PC-3 (cell line): ENCODE data around the gene SCN10A. TPM values are rescaled to one million over a fixed set of nuclear protein-coding genes. Genes with fewer than 3 reads are reported as not detected.

ENCODE experiments used
- ATAC-seq: fragments of 200-7000 bp; cut with Tn5 transposase; 2 replicates; pipeline ENCODE4 v1.9.1; 2020; ENCODE audit warnings: mild to moderate bottlenecking, moderate library complexity
- BruUV-seq: library from RNA; stranded (reverse); fragments of 400-500 nt; replicated peaks from 2 replicates; lab custom pipeline; 2021; lab: Mats Ljungman, UMichigan
- CTCF ChIA-PET: fragments of 300-600 bp; sonication (Branson Sonifier 250); formaldehyde crosslinking; loops from one replicate; lab custom pipeline; 2022; ENCODE audit warnings: antibody characterized with exemption; lab: Charles Lee
- POLR2A ChIA-PET: fragments of 300-600 bp; sonication (Branson Sonifier 250); formaldehyde crosslinking; loops from one replicate; lab custom pipeline; 2022; ENCODE audit warnings: antibody characterized with exemption; ENCODE audit not compliant: unreplicated experiment; lab: Charles Lee
- DNase-seq: peaks from one replicate; pipeline ENCODE4 v3.0.0-alpha.2; 2015
- H2AFZ ChIP-seq: fragments of 300-600 bp; sonication (generic); 2 replicates; pipeline ENCODE4 v1.6.0; 2016; ENCODE audit warnings: antibody characterized with exemption, low read length
- H3F3A ChIP-seq: fragments of 300-600 bp; sonication (generic); one replicate; pipeline ENCODE4 v1.6.0; 2017; ENCODE audit warnings: antibody characterized with exemption, low read length, control low read depth, mild to moderate bottlenecking; ENCODE audit not compliant: unreplicated experiment
- H3K27ac ChIP-seq: fragments of 300-600 bp; sonication (generic); 2 replicates; pipeline ENCODE4 v1.5.1; 2016; ENCODE audit warnings: mild to moderate bottlenecking, low read length
- H3K27me3 ChIP-seq: fragments of 300-600 bp; sonication (generic); 2 replicates; pipeline ENCODE4 v1.6.1; 2016; ENCODE audit warnings: low read length, mixed read lengths
- H3K36me3 ChIP-seq: fragments of 300-600 bp; sonication (generic); 2 replicates; pipeline ENCODE4 v1.6.1; 2016; ENCODE audit warnings: low read depth, mixed run types, low read length, mixed read lengths
- H3K4me1 ChIP-seq: fragments of 300-600 bp; sonication (generic); 2 replicates; pipeline ENCODE4 v1.5.1; 2016; ENCODE audit warnings: low read length; ENCODE audit not compliant: insufficient read depth
- H3K4me2 ChIP-seq: fragments of 300-600 bp; sonication (generic); 2 replicates; pipeline ENCODE4 v1.6.0; 2016; ENCODE audit warnings: low read length
- H3K4me3 ChIP-seq: fragments of 300-600 bp; sonication (generic); 2 replicates; pipeline ENCODE4 v1.5.1; 2016; ENCODE audit warnings: mild to moderate bottlenecking, low read length, mixed read lengths
- H3K79me2 ChIP-seq: fragments of 300-600 bp; sonication (generic); 2 replicates; pipeline ENCODE4 v1.6.1; 2017; ENCODE audit warnings: low read length, mixed read lengths
- H3K9ac ChIP-seq: fragments of 300-600 bp; sonication (generic); 2 replicates; pipeline ENCODE4 v1.6.0; 2016; ENCODE audit warnings: mild to moderate bottlenecking, low read length
- H3K9me2 ChIP-seq: fragments of 300-600 bp; sonication (generic); replicated peaks from 2 replicates; pipeline ENCODE4 v1.6.1; 2016; ENCODE audit warnings: mixed run types, low read length, mixed read lengths
- H3K9me3 ChIP-seq: fragments of 300-600 bp; sonication (generic); 2 replicates; pipeline ENCODE4 v1.6.1; 2016; ENCODE audit warnings: low read length, mixed read lengths
- H4K20me1 ChIP-seq: fragments of 300-600 bp; sonication (generic); 2 replicates; pipeline ENCODE4 v1.6.1; 2016; ENCODE audit warnings: low read length, mixed read lengths
- EZH2 ChIP-seq: fragments of 300-600 bp; sonication (generic); IDR thresholded peaks from one replicate; pipeline ENCODE4 v1.6.1; 2017; ENCODE audit warnings: antibody characterized with exemption, mild to moderate bottlenecking, low read length; ENCODE audit not compliant: unreplicated experiment
- EZH2phosphoT487 ChIP-seq: fragments of 300-600 bp; sonication (generic); IDR thresholded peaks from 2 replicates; pipeline ENCODE4 v1.6.1; 2018; ENCODE audit warnings: mild to moderate bottlenecking, antibody characterized with exemption, low read length, borderline replicate concordance
- intact Hi-C: fragments of 100-400 bp; cut with micrococcal nuclease; formaldehyde crosslinking; loops from 2 replicates; pipeline ENCODE4 v1.9.0; 2023
- total RNA-seq: library from RNA; depleted of rRNA; stranded (reverse); fragments of >200 nt; gene quantifications from 2 replicates; pipeline ENCODE4 v1.2.3, GENCODE V29; 2014
- TF ChIP-seq, protein P1 (sequence below): fragments of 300-600 bp; sonication (generic); conservative IDR thresholded peaks from 2 replicates; pipeline ENCODE4 v1.5.1; 2017; ENCODE audit warnings: antibody characterized with exemption, low read depth, mild to moderate bottlenecking, low read length

Gene SCN10A
- total RNA-seq, 1 experiment from 2014 or later: not detected

- Histone ChIP-seq H2AFZ (no peak overlapping the region), H3K4me3 (no peak overlapping the region), H3K79me2 (no peaks in the 10 kb centered on the region), H3F3A (no peaks in the 10 kb centered on the region), H3K27ac (no peak overlapping the region), H3K9ac (no peak overlapping the region), H4K20me1 (no peaks in the 10 kb centered on the region), H3K9me3 (no peaks in the 10 kb centered on the region), H3K36me3 (no peaks in the 10 kb centered on the region), H3K9me2 (no peaks in the 10 kb centered on the region), H3K27me3 (peaks cover 46% of the 10 kb centered on the region), H3K4me1 (peaks cover 3% of the 10 kb centered on the region; the same call in 1 of the 2 replicates), H3K4me2 (no peak overlapping the region)
- ChIA-PET POLR2A (no interaction called here), CTCF (no interaction called here)
- ATAC-seq: no peak
- no peak for TF ChIP-seq EZH2phosphoT487
- TF ChIP-seq, protein P1, sequence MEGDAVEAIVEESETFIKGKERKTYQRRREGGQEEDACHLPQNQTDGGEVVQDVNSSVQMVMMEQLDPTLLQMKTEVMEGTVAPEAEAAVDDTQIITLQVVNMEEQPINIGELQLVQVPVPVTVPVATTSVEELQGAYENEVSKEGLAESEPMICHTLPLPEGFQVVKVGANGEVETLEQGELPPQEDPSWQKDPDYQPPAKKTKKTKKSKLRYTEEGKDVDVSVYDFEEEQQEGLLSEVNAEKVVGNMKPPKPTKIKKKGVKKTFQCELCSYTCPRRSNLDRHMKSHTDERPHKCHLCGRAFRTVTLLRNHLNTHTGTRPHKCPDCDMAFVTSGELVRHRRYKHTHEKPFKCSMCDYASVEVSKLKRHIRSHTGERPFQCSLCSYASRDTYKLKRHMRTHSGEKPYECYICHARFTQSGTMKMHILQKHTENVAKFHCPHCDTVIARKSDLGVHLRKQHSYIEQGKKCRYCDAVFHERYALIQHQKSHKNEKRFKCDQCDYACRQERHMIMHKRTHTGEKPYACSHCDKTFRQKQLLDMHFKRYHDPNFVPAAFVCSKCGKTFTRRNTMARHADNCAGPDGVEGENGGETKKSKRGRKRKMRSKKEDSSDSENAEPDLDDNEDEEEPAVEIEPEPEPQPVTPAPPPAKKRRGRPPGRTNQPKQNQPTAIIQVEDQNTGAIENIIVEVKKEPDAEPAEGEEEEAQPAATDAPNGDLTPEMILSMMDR: no peak
- no peak for TF ChIP-seq EZH2
- BruUV-seq: no TSS peak
- DNase-seq: no peak
- intact Hi-C loops: loop anchor here (5.0 kb wide), 1 partner anchor 349 kb away; no protein-coding TSS in a partner anchor
Measured at GRCh38 chr3:38652934-38653333, 163.1 kb downstream of the SCN10A start.

- Histone ChIP-seq H2AFZ (no peak overlapping the region), H3K9ac (no peak overlapping the region), H3K4me3 (no peak overlapping the region), H3F3A (no peaks in the 10 kb centered on the region), H3K27me3 (peaks cover 42% of the 10 kb centered on the region; the same call in 1 of the 2 replicates), H3K36me3 (no peaks in the 10 kb centered on the region), H3K27ac (no peak overlapping the region), H3K9me3 (no peaks in the 10 kb centered on the region), H3K79me2 (no peaks in the 10 kb centered on the region), H4K20me1 (no peaks in the 10 kb centered on the region), H3K4me2 (no peak overlapping the region), H3K9me2 (no peaks in the 10 kb centered on the region), H3K4me1 (peaks cover 3% of the 10 kb centered on the region; the same call in 1 of the 2 replicates)
- ChIA-PET CTCF (interaction anchor here (1.0 kb wide), 2 partner anchors 130 to 155 kb away, joined by 3 to 5 read pairs; partner anchors contain the start of gene EXOG), POLR2A (no interaction called here)
- BruUV-seq: no TSS peak
- TF ChIP-seq EZH2 (no peak), EZH2phosphoT487 (no peak)
- TF ChIP-seq, protein P1: peak; percentile 89
- intact Hi-C loops: loop anchor here (1.0 to 5.0 kb wide), 2 partner anchors 130 to 351 kb away; no protein-coding TSS in a partner anchor
- DNase-seq: peak; percentile 70
- peak; percentile 50 for ATAC-seq
Measured at GRCh38 chr3:38651153-38651789, 164.7 kb downstream of the SCN10A start.
